Breast epithelium (tissue), 4 donors: ENCODE data around the gene RAMP3. TPM values are rescaled to one million over a fixed set of nuclear protein-coding genes. Genes with fewer than 3 reads are reported as not detected.

Source experiments
- DNase-seq, 2 donors: peaks; one replicate each; pipeline ENCODE4 v3.0.0-alpha.2; 2019; ENCODE audit warnings: low spot score in 2 of 2
- H3K27ac ChIP-seq, 2 donors: fragments of 200-600 bp; sonication (generic) in 1 of 2; one replicate each; pipeline ENCODE4 v1.5.1; 2016 to 2019; ENCODE audit warnings: mild to moderate bottlenecking in 1 of 2
- H3K27me3 ChIP-seq, 2 donors: fragments of 200-600 bp; sonication (generic) in 1 of 2; one replicate each; pipeline versions ENCODE4 v1.5.1 to v1.6.0; 2017 to 2019; ENCODE audit warnings: control low read depth in 1 of 2, mild to moderate bottlenecking in 1 of 2
- H3K36me3 ChIP-seq: fragments of 200-600 bp; one replicate; pipeline ENCODE4 v1.5.1; 2019
- H3K4me1 ChIP-seq, 2 donors: fragments of 200-600 bp; sonication (generic); one replicate each; pipeline ENCODE4 v1.5.1; 2016 to 2019; ENCODE audit warnings: control low read depth in 1 of 2
- H3K4me3 ChIP-seq, 3 donors: fragments of 200-600 bp; sonication (generic); 1 replicate in 2 of 3; 2 replicates in 1 of 3; pipeline ENCODE4 v1.5.1; 2016 to 2019; ENCODE audit warnings: mild to moderate bottlenecking in 3 of 3, moderate library complexity in 2 of 3
- H3K9me3 ChIP-seq, 2 donors: fragments of 200-600 bp; sonication (generic) in 1 of 2; one replicate each; pipeline ENCODE4 v1.5.1; 2016 to 2019; ENCODE audit warnings: control low read depth in 1 of 2
- CTCF ChIP-seq, 3 donors: fragments of 450-650 bp; IDR thresholded peaks; one replicate each; pipeline ENCODE4 v1.5.1; 2016 to 2017; ENCODE audit warnings: antibody characterized with exemption in 3 of 3, mild to moderate bottlenecking in 3 of 3, moderate library complexity in 3 of 3
- POLR2A ChIP-seq: fragments of 450-650 bp; IDR thresholded peaks from one replicate; pipeline ENCODE4 v1.6.1; 2016; ENCODE audit warnings: antibody characterized with exemption, mild to moderate bottlenecking, moderate library complexity
- POLR2AphosphoS5 ChIP-seq, 3 donors: sonication (generic); formaldehyde crosslinking; IDR thresholded peaks; one replicate each; pipeline ENCODE4 v1.6.1; 2017; ENCODE audit warnings: antibody characterized with exemption in 3 of 3
- intact Hi-C: fragments of 100-400 bp; cut with DNase I; formaldehyde crosslinking; loops from one replicate; pipeline ENCODE4 v1.15.1; 2023; ENCODE audit warnings: low total_unique reads
- total RNA-seq, 3 donors: library from RNA; depleted of rRNA; stranded (reverse); fragments of >200 nt; gene quantifications; one replicate each; pipeline ENCODE4 v1.1.0, GENCODE V29; 2016

RAMP3 gene
- total RNA-seq, 3 donors from 2014 or later, result 11.7 to 103 (median 76.8) TPM

- H3K4me1 ChIP-seq, result no peaks in the 10 kb centered on the region
- no peak overlapping the region for H3K27ac ChIP-seq
- intact Hi-C loops, result no loop called here
- no peak for TF ChIP-seq POLR2A
- TF ChIP-seq CTCF (IDR thresholded peaks at IDR 0.05), result no peak
- no peak for TF ChIP-seq POLR2AphosphoS5 (IDR thresholded peaks at IDR 0.05)
- no peak overlapping the region for H3K4me3 ChIP-seq
- DNase-seq, result no peak
- H3K9me3 ChIP-seq, result no peaks in the 10 kb centered on the region
- no peaks in the 10 kb centered on the region for H3K36me3 ChIP-seq
- no peaks in the 10 kb centered on the region for H3K27me3 ChIP-seq
These were observed 18.9 kb upstream of the RAMP3 start for GRCh38 chr7:45138433-45139267.

- no peak overlapping the region for H3K4me3 ChIP-seq
- no peak for DNase-seq
- no peaks in the 10 kb centered on the region for H3K9me3 ChIP-seq
- no peaks in the 10 kb centered on the region for H3K27me3 ChIP-seq
- intact Hi-C loops, result loop anchor here (10.0 kb wide), 1 partner anchor 724 kb away; no protein-coding TSS in a partner anchor
- TF ChIP-seq POLR2AphosphoS5 (IDR thresholded peaks at IDR 0.05), result no peak
- no peak for TF ChIP-seq CTCF (IDR thresholded peaks at IDR 0.05)
- TF ChIP-seq POLR2A, result no peak
- H3K4me1 ChIP-seq, result no peaks in the 10 kb centered on the region
- H3K36me3 ChIP-seq, result no peaks in the 10 kb centered on the region
- no peak overlapping the region for H3K27ac ChIP-seq
These were observed 16.8 kb upstream of the RAMP3 start for GRCh38 chr7:45140827-45141226.

GRCh38 chr7:45143616-45144015 is 14.0 kb upstream of the RAMP3 start:
- no peaks in the 10 kb centered on the region for H3K27me3 ChIP-seq
- no peak overlapping the region for H3K4me3 ChIP-seq
- no peak overlapping the region for H3K27ac ChIP-seq
- H3K9me3 ChIP-seq, result no peaks in the 10 kb centered on the region
- intact Hi-C loops, result loop anchor here (1.0 to 10.0 kb wide), 2 partner anchors 32 to 721 kb away; no protein-coding TSS in a partner anchor
- DNase-seq, result no peak
- TF ChIP-seq POLR2A, result no peak
- no peak for TF ChIP-seq CTCF (IDR thresholded peaks at IDR 0.05)
- TF ChIP-seq POLR2AphosphoS5 (IDR thresholded peaks at IDR 0.05), result no peak
- H3K36me3 ChIP-seq, result no peaks in the 10 kb centered on the region
- no peaks in the 10 kb centered on the region for H3K4me1 ChIP-seq

- TF ChIP-seq POLR2A (no peak), POLR2AphosphoS5 (IDR thresholded peaks at IDR 0.05) (no peak), CTCF (IDR thresholded peaks at IDR 0.05) (no peak)
- Histone ChIP-seq H3K4me1 (no peaks in the 10 kb centered on the region), H3K27me3 (no peaks in the 10 kb centered on the region), H3K36me3 (no peaks in the 10 kb centered on the region), H3K9me3 (no peaks in the 10 kb centered on the region), H3K4me3 (no peak overlapping the region), H3K27ac (no peak overlapping the region)
- intact Hi-C loops, result loop anchor here (10.0 kb wide), 1 partner anchor 719 kb away; no protein-coding TSS in a partner anchor
- DNase-seq, result no peak
These were observed 11.7 kb upstream of the RAMP3 start for GRCh38 chr7:45145881-45146280.
